GM23338 (cell line): ENCODE data around the gene WNT8B. TPM values are rescaled to one million over a fixed set of nuclear protein-coding genes. Genes with fewer than 3 reads are reported as not detected.

Experiments
- ATAC-seq: fragments of 200-7000 bp; cut with Tn5 transposase; 3 replicates; pipeline ENCODE4 v1.9.1; 2020
- DNase-seq: peaks from one replicate; pipeline ENCODE4 v3.0.0-alpha.2; 2015; ENCODE audit warnings: low spot score
- H2AFZ ChIP-seq: fragments of 200-600 bp; sonication (generic); 2 replicates; pipeline ENCODE4 v1.8.0; 2016; ENCODE audit warnings: antibody characterized with exemption, mild to moderate bottlenecking, moderate library complexity
- H3F3A ChIP-seq: fragments of 200-600 bp; sonication (generic); replicated peaks from 2 replicates; pipeline ENCODE4 v1.8.0; 2017; ENCODE audit warnings: antibody characterized with exemption, mixed run types, low read depth
- H3K27ac ChIP-seq: fragments of 200-600 bp; sonication (generic); 2 replicates; pipeline ENCODE4 v1.6.1; 2016; ENCODE audit warnings: low read depth
- H3K27me3 ChIP-seq: fragments of 200-600 bp; sonication (generic); 2 replicates; pipeline ENCODE4 v1.8.0; 2016; ENCODE audit warnings: mild to moderate bottlenecking, mixed run types, moderate library complexity; ENCODE audit not compliant: insufficient read depth
- H3K36me3 ChIP-seq: fragments of 200-600 bp; sonication (generic); 2 replicates; pipeline ENCODE4 v1.8.0; 2016; ENCODE audit warnings: mild to moderate bottlenecking; ENCODE audit not compliant: insufficient read depth
- H3K4me1 ChIP-seq: fragments of 200-600 bp; sonication (generic); 2 replicates; pipeline ENCODE4 v1.8.0; 2016; ENCODE audit warnings: mild to moderate bottlenecking, moderate library complexity; ENCODE audit not compliant: insufficient read depth
- H3K4me2 ChIP-seq: fragments of 200-600 bp; sonication (generic); 2 replicates; pipeline ENCODE4 v1.7.1; 2017; ENCODE audit warnings: mixed run types
- H3K4me3 ChIP-seq: fragments of 200-600 bp; sonication (generic); 2 replicates; pipeline ENCODE4 v1.6.1; 2016; ENCODE audit warnings: mixed run types
- H3K79me2 ChIP-seq: fragments of 200-600 bp; sonication (generic); replicated peaks from 2 replicates; pipeline ENCODE4 v1.8.0; 2017; ENCODE audit warnings: mild to moderate bottlenecking; ENCODE audit not compliant: insufficient read depth
- H3K9me2 ChIP-seq: fragments of 200-600 bp; sonication (generic); 2 replicates; pipeline ENCODE4 v1.8.0; 2017; ENCODE audit not compliant: insufficient read depth
- H4K20me1 ChIP-seq: fragments of 200-600 bp; sonication (generic); replicated peaks from 2 replicates; pipeline ENCODE4 v1.8.0; 2017; ENCODE audit warnings: mild to moderate bottlenecking; ENCODE audit not compliant: insufficient read depth
- H3K27ac Mint-ChIP-seq: 2 replicates; pipeline ENCODE4 v1.8.0; 2020; ENCODE audit warnings: inconsistent platforms, mild to moderate bottlenecking, moderate library complexity, mixed read lengths
- H3K27me3 Mint-ChIP-seq: 3 replicates; pipeline ENCODE4 v1.8.0; 2022; ENCODE audit warnings: low read depth, mild to moderate bottlenecking, moderate library complexity, mixed read lengths, inconsistent platforms; ENCODE audit not compliant: insufficient read depth, poor library complexity
- H3K36me3 Mint-ChIP-seq: 3 replicates; pipeline ENCODE4 v1.8.0; 2021; ENCODE audit warnings: low read depth, mild to moderate bottlenecking, inconsistent platforms, moderate library complexity, mixed read lengths
- H3K4me1 Mint-ChIP-seq: 3 replicates; pipeline ENCODE4 v1.8.0; 2020; ENCODE audit warnings: mild to moderate bottlenecking, inconsistent platforms, mixed read lengths
- H3K4me3 Mint-ChIP-seq: 3 replicates; pipeline ENCODE4 v1.8.0; 2021; ENCODE audit warnings: moderate library complexity, mild to moderate bottlenecking, inconsistent platforms, mixed read lengths
- H3K9me3 Mint-ChIP-seq: 3 replicates; pipeline ENCODE4 v1.8.0; 2020; ENCODE audit warnings: moderate library complexity, mild to moderate bottlenecking, inconsistent platforms, mixed read lengths
- CREB1 ChIP-seq: fragments of 250-450 bp; sonication (Bioruptor Pico); IDR thresholded peaks from 2 replicates; pipeline ENCODE4 v1.5.0; 2020; ENCODE audit warnings: low read depth, mild to moderate bottlenecking, moderate library complexity
- EZH2 ChIP-seq: fragments of 200-600 bp; sonication (generic); IDR thresholded peaks from one replicate; pipeline ENCODE4 v1.8.0; 2017; ENCODE audit warnings: antibody characterized with exemption, mild to moderate bottlenecking, low read depth; ENCODE audit not compliant: unreplicated experiment
- EZH2phosphoT487 ChIP-seq: fragments of 200-600 bp; sonication (generic); IDR thresholded peaks from one replicate; pipeline ENCODE4 v1.8.1; 2018; ENCODE audit warnings: antibody characterized with exemption; ENCODE audit not compliant: unreplicated experiment
- JUNB ChIP-seq: IDR thresholded peaks from one replicate; pipeline ENCODE4 v1.6.1; 2016; ENCODE audit warnings: antibody characterized with exemption; ENCODE audit not compliant: unreplicated experiment
- NANOG ChIP-seq: IDR thresholded peaks from 2 replicates; pipeline ENCODE4 v1.6.1; 2016; ENCODE audit warnings: antibody characterized with exemption, borderline replicate concordance
- POLR2AphosphoS5 ChIP-seq: IDR thresholded peaks from 2 replicates; pipeline ENCODE4 v1.6.1; 2016; ENCODE audit warnings: antibody characterized with exemption, low read depth
- STAT1 ChIP-seq: IDR thresholded peaks from one replicate; pipeline ENCODE4 v1.6.1; 2016; ENCODE audit warnings: antibody characterized with exemption; ENCODE audit not compliant: unreplicated experiment
- ZNF114 ChIP-seq: fragments of 250-450 bp; sonication (Bioruptor Pico); IDR thresholded peaks from 2 replicates; pipeline ENCODE4 v1.5.0; 2020; ENCODE audit warnings: mild to moderate bottlenecking, moderate library complexity
- ZNF331 ChIP-seq: fragments of 250-450 bp; sonication (Bioruptor Pico); IDR thresholded peaks from 2 replicates; pipeline ENCODE4 v1.5.0; 2020; ENCODE audit warnings: low read depth, mild to moderate bottlenecking, moderate library complexity
- polyA plus RNA-seq: library from polyadenylated mRNA; unstranded; fragments of >200 nt; fragmentation: Nextera tagmentation; extraction: Ambion mirVana; gene quantifications from 2 replicates; pipeline ENCODE4 v1.2.1, GENCODE V29; 2016
- total RNA-seq: library from RNA; depleted of rRNA; stranded (reverse); fragments of >200 nt; shearing (Covaris generic); gene quantifications from 2 replicates; pipeline ENCODE4 v1.2.3, GENCODE V29; 2014
- TF ChIP-seq, protein P1 (sequence below): IDR thresholded peaks from 2 replicates; pipeline ENCODE4 v1.6.1; 2016; ENCODE audit warnings: antibody characterized with exemption
- TF ChIP-seq, protein P2 (sequence below): fragments of 250-450 bp; sonication (Bioruptor Pico); IDR thresholded peaks from 2 replicates; pipeline ENCODE4 v1.5.0; 2020; ENCODE audit warnings: mild to moderate bottlenecking, moderate library complexity
- TF ChIP-seq, protein P3 (sequence below), 2 experiments: fragments of 200-600 bp in 1 of 2; sonication (generic) in 1 of 2; conservative IDR thresholded peaks; 2 replicates each; pipeline versions ENCODE4 v1.5.1 to v1.6.1; 2016 to 2017; ENCODE audit warnings: antibody characterized with exemption in 2 of 2, low read depth in 2 of 2, mild to moderate bottlenecking in 2 of 2, moderate library complexity in 1 of 2

WNT8B gene
- total and polyA plus RNA-seq, 2 experiments from 2014 or later, result 0.74 to 1.3 TPM

DNA sequence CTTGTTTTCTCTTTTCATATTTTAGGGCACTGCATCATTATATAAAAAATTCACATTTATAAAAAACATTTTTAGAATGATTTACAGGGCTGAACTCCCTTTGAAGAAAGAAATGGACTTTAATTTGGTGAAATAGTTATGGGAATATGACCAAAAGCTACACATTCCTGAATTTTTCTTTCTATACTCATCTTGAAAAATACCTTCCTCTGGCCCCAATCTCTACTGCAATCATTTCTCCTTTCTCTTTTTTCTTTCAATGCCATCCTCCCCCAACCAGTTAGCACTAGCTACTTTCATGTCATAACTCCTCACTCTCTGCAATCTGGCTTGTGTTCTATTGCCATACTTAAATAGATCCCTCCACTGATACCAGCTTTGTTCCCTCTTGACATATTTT is 6.2 kb downstream of the WNT8B start:
- TF ChIP-seq NANOG, result no peak
- TF ChIP-seq CREB1 (CRISPR knock-in tag), result no peak
- TF ChIP-seq ZNF114 (CRISPR knock-in tag), result no peak
- no peak for TF ChIP-seq JUNB
- TF ChIP-seq POLR2AphosphoS5, result no peak
- TF ChIP-seq, protein P1, sequence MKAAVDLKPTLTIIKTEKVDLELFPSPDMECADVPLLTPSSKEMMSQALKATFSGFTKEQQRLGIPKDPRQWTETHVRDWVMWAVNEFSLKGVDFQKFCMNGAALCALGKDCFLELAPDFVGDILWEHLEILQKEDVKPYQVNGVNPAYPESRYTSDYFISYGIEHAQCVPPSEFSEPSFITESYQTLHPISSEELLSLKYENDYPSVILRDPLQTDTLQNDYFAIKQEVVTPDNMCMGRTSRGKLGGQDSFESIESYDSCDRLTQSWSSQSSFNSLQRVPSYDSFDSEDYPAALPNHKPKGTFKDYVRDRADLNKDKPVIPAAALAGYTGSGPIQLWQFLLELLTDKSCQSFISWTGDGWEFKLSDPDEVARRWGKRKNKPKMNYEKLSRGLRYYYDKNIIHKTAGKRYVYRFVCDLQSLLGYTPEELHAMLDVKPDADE, result no peak
- TF ChIP-seq ZNF331 (CRISPR knock-in tag), result no peak
- Histone ChIP-seq H3K4me3 (no peak overlapping the region), H3K4me1 (no peaks in the 10 kb centered on the region), H4K20me1 (no peaks in the 10 kb centered on the region), H3K27ac (no peak overlapping the region), H3K9me2 (no peaks in the 10 kb centered on the region), H3K36me3 (no peaks in the 10 kb centered on the region), H3K27me3 (peaks cover 13% of the 10 kb centered on the region; the same call in 1 of the 2 replicates), H2AFZ (no peak overlapping the region), H3K79me2 (no peaks in the 10 kb centered on the region), H3F3A (no peaks in the 10 kb centered on the region), H3K4me2 (no peak overlapping the region)
- H3K36me3 Mint-ChIP-seq, result no peaks in the 10 kb centered on the region
- DNase-seq (no peak), ATAC-seq (no peak)
- H3K27me3 Mint-ChIP-seq, result peaks cover 2% of the 10 kb centered on the region
- H3K4me1 Mint-ChIP-seq, result no peaks in the 10 kb centered on the region
- H3K4me3 Mint-ChIP-seq, result no peak overlapping the region
- no peak overlapping the region for H3K27ac Mint-ChIP-seq
- H3K9me3 Mint-ChIP-seq, result no peaks in the 10 kb centered on the region

DNA sequence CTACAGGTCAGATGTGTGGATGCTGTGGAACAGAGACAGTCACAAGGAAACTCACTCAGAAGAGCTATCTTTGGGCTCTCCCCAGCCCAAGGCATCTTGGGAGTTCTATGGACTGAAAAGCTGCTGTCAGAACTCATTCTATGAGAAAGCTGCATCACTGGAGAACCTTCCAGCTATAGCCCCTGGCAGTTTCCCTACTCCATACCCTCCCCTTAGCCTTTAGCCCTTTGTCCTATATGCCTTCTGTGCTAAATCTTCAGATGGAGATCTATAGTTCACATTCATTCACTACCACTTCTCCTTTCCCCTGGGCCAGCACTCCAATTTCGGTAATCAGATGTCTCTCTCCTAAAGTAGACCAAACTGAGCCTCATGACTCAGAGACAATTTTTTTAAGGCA is 6.9 kb downstream of the WNT8B start:
- ATAC-seq, result no peak

More for the DNA sequence above, 6.9 kb downstream of the WNT8B start:
- Histone ChIP-seq H3K79me2 (no peaks in the 10 kb centered on the region), H2AFZ (no peak overlapping the region), H3K27ac (no peak overlapping the region), H4K20me1 (no peaks in the 10 kb centered on the region), H3K27me3 (peaks cover 13% of the 10 kb centered on the region; the same call in 1 of the 2 replicates), H3K36me3 (no peaks in the 10 kb centered on the region), H3K4me2 (no peak overlapping the region), H3K4me3 (no peak overlapping the region), H3K4me1 (no peaks in the 10 kb centered on the region), H3K9me2 (no peaks in the 10 kb centered on the region), H3F3A (no peaks in the 10 kb centered on the region)
- H3K4me3 Mint-ChIP-seq, result no peak overlapping the region
- H3K9me3 Mint-ChIP-seq, result no peaks in the 10 kb centered on the region
- peaks cover 4% of the 10 kb centered on the region for H3K27me3 Mint-ChIP-seq
- no peak overlapping the region for H3K27ac Mint-ChIP-seq
- H3K36me3 Mint-ChIP-seq, result no peaks in the 10 kb centered on the region
- TF ChIP-seq, protein P1, result no peak
- no peak for TF ChIP-seq STAT1
- no peak for TF ChIP-seq ZNF331 (CRISPR knock-in tag)
- TF ChIP-seq JUNB, result no peak
- TF ChIP-seq, protein P2, sequence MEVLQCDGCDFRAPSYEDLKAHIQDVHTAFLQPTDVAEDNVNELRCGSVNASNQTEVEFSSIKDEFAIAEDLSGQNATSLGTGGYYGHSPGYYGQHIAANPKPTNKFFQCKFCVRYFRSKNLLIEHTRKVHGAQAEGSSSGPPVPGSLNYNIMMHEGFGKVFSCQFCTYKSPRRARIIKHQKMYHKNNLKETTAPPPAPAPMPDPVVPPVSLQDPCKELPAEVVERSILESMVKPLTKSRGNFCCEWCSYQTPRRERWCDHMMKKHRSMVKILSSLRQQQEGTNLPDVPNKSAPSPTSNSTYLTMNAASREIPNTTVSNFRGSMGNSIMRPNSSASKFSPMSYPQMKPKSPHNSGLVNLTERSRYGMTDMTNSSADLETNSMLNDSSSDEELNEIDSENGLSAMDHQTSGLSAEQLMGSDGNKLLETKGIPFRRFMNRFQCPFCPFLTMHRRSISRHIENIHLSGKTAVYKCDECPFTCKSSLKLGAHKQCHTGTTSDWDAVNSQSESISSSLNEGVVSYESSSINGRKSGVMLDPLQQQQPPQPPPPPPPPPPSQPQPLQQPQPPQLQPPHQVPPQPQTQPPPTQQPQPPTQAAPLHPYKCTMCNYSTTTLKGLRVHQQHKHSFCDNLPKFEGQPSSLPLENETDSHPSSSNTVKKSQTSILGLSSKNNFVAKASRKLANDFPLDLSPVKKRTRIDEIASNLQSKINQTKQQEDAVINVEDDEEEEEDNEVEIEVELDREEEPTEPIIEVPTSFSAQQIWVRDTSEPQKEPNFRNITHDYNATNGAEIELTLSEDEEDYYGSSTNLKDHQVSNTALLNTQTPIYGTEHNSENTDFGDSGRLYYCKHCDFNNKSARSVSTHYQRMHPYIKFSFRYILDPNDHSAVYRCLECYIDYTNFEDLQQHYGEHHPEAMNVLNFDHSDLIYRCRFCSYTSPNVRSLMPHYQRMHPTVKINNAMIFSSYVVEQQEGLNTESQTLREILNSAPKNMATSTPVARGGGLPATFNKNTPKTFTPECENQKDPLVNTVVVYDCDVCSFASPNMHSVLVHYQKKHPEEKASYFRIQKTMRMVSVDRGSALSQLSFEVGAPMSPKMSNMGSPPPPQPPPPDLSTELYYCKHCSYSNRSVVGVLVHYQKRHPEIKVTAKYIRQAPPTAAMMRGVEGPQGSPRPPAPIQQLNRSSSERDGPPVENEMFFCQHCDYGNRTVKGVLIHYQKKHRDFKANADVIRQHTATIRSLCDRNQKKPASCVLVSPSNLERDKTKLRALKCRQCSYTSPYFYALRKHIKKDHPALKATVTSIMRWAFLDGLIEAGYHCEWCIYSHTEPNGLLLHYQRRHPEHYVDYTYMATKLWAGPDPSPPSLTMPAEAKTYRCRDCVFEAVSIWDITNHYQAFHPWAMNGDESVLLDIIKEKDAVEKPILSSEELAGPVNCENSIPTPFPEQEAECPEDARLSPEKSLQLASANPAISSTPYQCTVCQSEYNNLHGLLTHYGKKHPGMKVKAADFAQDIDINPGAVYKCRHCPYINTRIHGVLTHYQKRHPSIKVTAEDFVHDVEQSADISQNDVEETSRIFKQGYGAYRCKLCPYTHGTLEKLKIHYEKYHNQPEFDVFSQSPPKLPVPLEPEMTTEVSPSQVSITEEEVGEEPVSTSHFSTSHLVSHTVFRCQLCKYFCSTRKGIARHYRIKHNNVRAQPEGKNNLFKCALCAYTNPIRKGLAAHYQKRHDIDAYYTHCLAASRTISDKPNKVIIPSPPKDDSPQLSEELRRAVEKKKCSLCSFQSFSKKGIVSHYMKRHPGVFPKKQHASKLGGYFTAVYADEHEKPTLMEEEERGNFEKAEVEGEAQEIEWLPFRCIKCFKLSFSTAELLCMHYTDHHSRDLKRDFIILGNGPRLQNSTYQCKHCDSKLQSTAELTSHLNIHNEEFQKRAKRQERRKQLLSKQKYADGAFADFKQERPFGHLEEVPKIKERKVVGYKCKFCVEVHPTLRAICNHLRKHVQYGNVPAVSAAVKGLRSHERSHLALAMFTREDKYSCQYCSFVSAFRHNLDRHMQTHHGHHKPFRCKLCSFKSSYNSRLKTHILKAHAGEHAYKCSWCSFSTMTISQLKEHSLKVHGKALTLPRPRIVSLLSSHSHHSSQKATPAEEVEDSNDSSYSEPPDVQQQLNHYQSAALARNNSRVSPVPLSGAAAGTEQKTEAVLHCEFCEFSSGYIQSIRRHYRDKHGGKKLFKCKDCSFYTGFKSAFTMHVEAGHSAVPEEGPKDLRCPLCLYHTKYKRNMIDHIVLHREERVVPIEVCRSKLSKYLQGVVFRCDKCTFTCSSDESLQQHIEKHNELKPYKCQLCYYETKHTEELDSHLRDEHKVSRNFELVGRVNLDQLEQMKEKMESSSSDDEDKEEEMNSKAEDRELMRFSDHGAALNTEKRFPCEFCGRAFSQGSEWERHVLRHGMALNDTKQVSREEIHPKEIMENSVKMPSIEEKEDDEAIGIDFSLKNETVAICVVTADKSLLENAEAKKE (CRISPR knock-in tag), result no peak
- no peak for TF ChIP-seq POLR2AphosphoS5
- no peak for TF ChIP-seq ZNF114 (CRISPR knock-in tag)
- no peak for TF ChIP-seq EZH2
- no peak for TF ChIP-seq EZH2phosphoT487
- TF ChIP-seq, protein P3, sequence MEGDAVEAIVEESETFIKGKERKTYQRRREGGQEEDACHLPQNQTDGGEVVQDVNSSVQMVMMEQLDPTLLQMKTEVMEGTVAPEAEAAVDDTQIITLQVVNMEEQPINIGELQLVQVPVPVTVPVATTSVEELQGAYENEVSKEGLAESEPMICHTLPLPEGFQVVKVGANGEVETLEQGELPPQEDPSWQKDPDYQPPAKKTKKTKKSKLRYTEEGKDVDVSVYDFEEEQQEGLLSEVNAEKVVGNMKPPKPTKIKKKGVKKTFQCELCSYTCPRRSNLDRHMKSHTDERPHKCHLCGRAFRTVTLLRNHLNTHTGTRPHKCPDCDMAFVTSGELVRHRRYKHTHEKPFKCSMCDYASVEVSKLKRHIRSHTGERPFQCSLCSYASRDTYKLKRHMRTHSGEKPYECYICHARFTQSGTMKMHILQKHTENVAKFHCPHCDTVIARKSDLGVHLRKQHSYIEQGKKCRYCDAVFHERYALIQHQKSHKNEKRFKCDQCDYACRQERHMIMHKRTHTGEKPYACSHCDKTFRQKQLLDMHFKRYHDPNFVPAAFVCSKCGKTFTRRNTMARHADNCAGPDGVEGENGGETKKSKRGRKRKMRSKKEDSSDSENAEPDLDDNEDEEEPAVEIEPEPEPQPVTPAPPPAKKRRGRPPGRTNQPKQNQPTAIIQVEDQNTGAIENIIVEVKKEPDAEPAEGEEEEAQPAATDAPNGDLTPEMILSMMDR (conservative IDR thresholded peaks at IDR 0.05; ENCODE audit: low read depth in 2 of 2), result no peak
- TF ChIP-seq CREB1 (CRISPR knock-in tag), result no peak
- TF ChIP-seq NANOG, result no peak
- no peaks in the 10 kb centered on the region for H3K4me1 Mint-ChIP-seq
- DNase-seq, result no peak
